ENCODE measurements around the gene GALNT2. TPM values are rescaled to one million over a fixed set of nuclear protein-coding genes. Genes with fewer than 3 reads are reported as not detected.

GALNT2 gene
- polyA plus RNA-seq, 3 donors, result 19.6 to 25.6 (median 23.4) TPM

GRCh38 chr1:230098723-230099122, 31.7 kb downstream of the GALNT2 start:
- DNase-seq, result no peak
- Histone ChIP-seq H3K27me3 (ENCODE audit: control insufficient read depth in 2 of 2, insufficient read depth in 2 of 2, low read length in 2 of 2) (no peaks in the 10 kb centered on the region), H3K4me1 (ENCODE audit: control insufficient read depth in 1 of 2, insufficient read depth in 2 of 2, low read length in 2 of 2) (peaks cover under 1 to 6% of the 10 kb centered on the region in 2 donors), H2AFZ (ENCODE audit: insufficient read depth, low read depth, low read length, poor library complexity, severe bottlenecking) (no peak overlapping the region), H3K4me2 (replicated peaks; ENCODE audit: extremely low read depth, low read length, poor library complexity, severe bottlenecking) (no peak overlapping the region), H3K9me3 (replicated peaks in 1 of 2; ENCODE audit: control insufficient read depth in 1 of 2, insufficient read depth in 1 of 2, low read length in 2 of 2) (no peaks in the 10 kb centered on the region), H3K79me2 (ENCODE audit: insufficient read depth, low read length) (peaks cover 87% of the 10 kb centered on the region), H3K36me3 (replicated peaks in 1 of 2; ENCODE audit: control insufficient read depth in 1 of 2, insufficient read depth in 2 of 2, low read length in 2 of 2) (peaks cover 0 to 13% of the 10 kb centered on the region in 2 donors), H3K9ac (ENCODE audit: insufficient read depth, low read length, poor library complexity, severe bottlenecking) (no peak overlapping the region), H4K20me1 (ENCODE audit: insufficient read depth, low read length) (peaks cover 93% of the 10 kb centered on the region), H3K27ac (ENCODE audit: low read depth in 1 of 2, low read length in 2 of 2) (no peak overlapping the region), H3K4me3 (replicated peaks in 1 of 3; ENCODE audit: low read depth in 2 of 3, low read length in 3 of 3) (no peak overlapping the region)
- Mint-ChIP-seq H3K9me3 (no peaks in the 10 kb centered on the region), H3K36me3 (peaks cover 16 to 30% of the 10 kb centered on the region in 2 donors), H3K27me3 (ENCODE audit: low read depth in 3 of 3) (no peaks in the 10 kb centered on the region), H3K4me3 (no peak overlapping the region), H3K4me1 (peaks cover 13% of the 10 kb centered on the region), H3K27ac (peak overlapping the region in 1 of 7 donors; percentile 54)
- TF ChIP-seq CTCF (IDR thresholded peaks at IDR 0.05), result no peak
- WGBS (ENCODE audit: insufficient coverage), result 96% methylated on average over 8 of the region's 8 CpGs
- intact Hi-C loops (cut with micrococcal nuclease), result no loop called here

GRCh38 chr1:230099465-230099864, 32.4 kb downstream of the GALNT2 start:
- H3K36me3 Mint-ChIP-seq, result peaks cover 15 to 30% of the 10 kb centered on the region in 2 donors
- no peak for TF ChIP-seq CTCF (IDR thresholded peaks at IDR 0.05)
- DNase-seq, result no peak
- Histone ChIP-seq H3K4me1 (ENCODE audit: control insufficient read depth in 1 of 2, insufficient read depth in 2 of 2, low read length in 2 of 2) (peaks cover 8 to 14% of the 10 kb centered on the region in 2 donors), H3K79me2 (ENCODE audit: insufficient read depth, low read length) (peaks cover 92% of the 10 kb centered on the region), H4K20me1 (ENCODE audit: insufficient read depth, low read length) (peaks cover 98% of the 10 kb centered on the region), H3K27ac (ENCODE audit: low read depth in 1 of 2, low read length in 2 of 2) (no peak overlapping the region), H2AFZ (ENCODE audit: insufficient read depth, low read depth, low read length, poor library complexity, severe bottlenecking) (no peak overlapping the region), H3K4me3 (replicated peaks in 1 of 3; ENCODE audit: low read depth in 2 of 3, low read length in 3 of 3) (no peak overlapping the region), H3K27me3 (ENCODE audit: control insufficient read depth in 2 of 2, insufficient read depth in 2 of 2, low read length in 2 of 2) (no peaks in the 10 kb centered on the region), H3K9me3 (replicated peaks in 1 of 2; ENCODE audit: control insufficient read depth in 1 of 2, insufficient read depth in 1 of 2, low read length in 2 of 2) (no peaks in the 10 kb centered on the region), H3K9ac (ENCODE audit: insufficient read depth, low read length, poor library complexity, severe bottlenecking) (no peak overlapping the region), H3K36me3 (replicated peaks in 1 of 2; ENCODE audit: control insufficient read depth in 1 of 2, insufficient read depth in 2 of 2, low read length in 2 of 2) (peaks cover 0 to 13% of the 10 kb centered on the region in 2 donors), H3K4me2 (replicated peaks; ENCODE audit: extremely low read depth, low read length, poor library complexity, severe bottlenecking) (no peak overlapping the region)
- H3K4me1 Mint-ChIP-seq, result peaks cover 20% of the 10 kb centered on the region
- H3K27ac Mint-ChIP-seq, result peak overlapping the region in 1 of 7 donors; percentile 33
- 100% methylated on average over 1 of the region's 1 CpG for WGBS (ENCODE audit: insufficient coverage)
- intact Hi-C loops (cut with micrococcal nuclease), result no loop called here
- H3K27me3 Mint-ChIP-seq (ENCODE audit: low read depth in 3 of 3), result no peaks in the 10 kb centered on the region
- no peaks in the 10 kb centered on the region for H3K9me3 Mint-ChIP-seq
- no peak overlapping the region for H3K4me3 Mint-ChIP-seq

All from CD14-positive monocyte (primary cell).